Smooth muscle cell (in vitro differentiated cells): ENCODE data around the gene NAPA. TPM values are rescaled to one million over a fixed set of nuclear protein-coding genes. Genes with fewer than 3 reads are reported as not detected.

Experiments
- DNase-seq: peaks from one replicate; lab custom pipeline; 2025; ENCODE audit not compliant: unreplicated experiment; lab: John Stamatoyannopoulos, UW
- H2AFZ ChIP-seq: fragments of 200-600 bp; sonication (generic); 2 replicates; pipeline ENCODE4 v1.6.0; 2016; ENCODE audit warnings: antibody characterized with exemption, low read depth, mild to moderate bottlenecking
- H3F3A ChIP-seq: fragments of 200-600 bp; sonication (generic); 2 replicates; pipeline ENCODE4 v1.6.0; 2017; ENCODE audit warnings: antibody characterized with exemption, low read depth
- H3K27ac ChIP-seq: fragments of 200-600 bp; sonication (generic); 2 replicates; pipeline ENCODE4 v1.5.1; 2016; ENCODE audit warnings: low read depth, mild to moderate bottlenecking
- H3K27me3 ChIP-seq: fragments of 200-600 bp; sonication (generic); 2 replicates; pipeline ENCODE4 v1.6.1; 2016; ENCODE audit warnings: low read depth, mild to moderate bottlenecking
- H3K36me3 ChIP-seq: fragments of 200-600 bp; sonication (generic); 2 replicates; pipeline ENCODE4 v1.5.1; 2016; ENCODE audit warnings: low read depth
- H3K4me1 ChIP-seq: fragments of 200-600 bp; sonication (generic); 2 replicates; pipeline ENCODE4 v1.5.1; 2016; ENCODE audit warnings: low read depth
- H3K4me2 ChIP-seq: fragments of 200-600 bp; sonication (generic); 2 replicates; pipeline ENCODE4 v1.6.0; 2016; ENCODE audit warnings: mild to moderate bottlenecking
- H3K4me3 ChIP-seq: fragments of 200-600 bp; sonication (generic); 2 replicates; pipeline ENCODE4 v1.5.1; 2016; ENCODE audit warnings: mild to moderate bottlenecking
- H3K79me2 ChIP-seq: fragments of 200-600 bp; sonication (generic); 2 replicates; pipeline ENCODE4 v1.6.0; 2016; ENCODE audit warnings: low read depth, mild to moderate bottlenecking
- H3K9ac ChIP-seq: fragments of 200-600 bp; sonication (generic); 2 replicates; pipeline ENCODE4 v1.6.0; 2016; ENCODE audit warnings: low read depth
- H3K9me3 ChIP-seq: fragments of 200-600 bp; sonication (generic); replicated peaks from 2 replicates; pipeline ENCODE4 v1.5.1; 2016; ENCODE audit warnings: low read depth
- H4K20me1 ChIP-seq: fragments of 200-600 bp; sonication (generic); 2 replicates; pipeline ENCODE4 v1.6.0; 2016; ENCODE audit warnings: low read depth
- CTCF ChIP-seq: fragments of 200-600 bp; sonication (generic); IDR thresholded peaks from 2 replicates; pipeline ENCODE4 v1.5.1; 2017; ENCODE audit warnings: borderline replicate concordance, mild to moderate bottlenecking, antibody characterized with exemption; ENCODE audit not compliant: insufficient read depth, poor library complexity, severe bottlenecking
- WGBS: methylation state at CpG from one replicate; pipeline ENCODE4 v1.1.7; 2016; ENCODE audit warnings: low lambda C conversion rate; 5-methylcytosine and 5-hydroxymethylcytosine counted together
- polyA plus RNA-seq: library from polyadenylated mRNA; unstranded; fragments of >200 nt; fragmentation: Nextera tagmentation; extraction: Ambion mirVana; gene quantifications from 2 replicates; pipeline ENCODE4 v1.2.1, GENCODE V29; 2016
- total RNA-seq: library from RNA; depleted of rRNA; stranded (reverse); fragments of >200 nt; gene quantifications from 2 replicates; pipeline ENCODE4 v1.2.3, GENCODE V29; 2014

Gene NAPA
- total and polyA plus RNA-seq, 2 experiments from 2014 or later = 65.0 to 78.7 TPM

- H2AFZ ChIP-seq = no peak overlapping the region
- no peak overlapping the region for H3K27ac ChIP-seq
- H3K27me3 ChIP-seq = no peaks in the 10 kb centered on the region
- no peak overlapping the region for H3K4me2 ChIP-seq
- H3K9me3 ChIP-seq = no peaks in the 10 kb centered on the region
- 94% methylated on average over 14 of the region's 14 CpGs for WGBS
- no peaks in the 10 kb centered on the region for H3K36me3 ChIP-seq
- peaks cover 55% of the 10 kb centered on the region for H4K20me1 ChIP-seq
- no peaks in the 10 kb centered on the region for H3K4me1 ChIP-seq
- no peak overlapping the region for H3K4me3 ChIP-seq
- no peak for DNase-seq
- H3F3A ChIP-seq = no peaks in the 10 kb centered on the region
- H3K79me2 ChIP-seq = no peaks in the 10 kb centered on the region
- TF ChIP-seq CTCF = no peak
- no peak overlapping the region for H3K9ac ChIP-seq
Measured at GRCh38 chr19:47497821-47498520, 16.9 kb downstream of the NAPA start.

GRCh38 chr19:47497050-47497766, 17.7 kb downstream of the NAPA start:
- no peaks in the 10 kb centered on the region for H3K36me3 ChIP-seq

GRCh38 chr19:47495478-47496372, 19.1 kb downstream of the NAPA start:
- Histone ChIP-seq H3K4me3 (no peak overlapping the region), H3K4me1 (no peaks in the 10 kb centered on the region), H3K36me3 (no peaks in the 10 kb centered on the region), H3K9ac (no peak overlapping the region), H3K27ac (no peak overlapping the region), H3K4me2 (no peak overlapping the region), H2AFZ (no peak overlapping the region), H3K79me2 (no peaks in the 10 kb centered on the region), H3F3A (no peaks in the 10 kb centered on the region), H4K20me1 (peaks cover 37% of the 10 kb centered on the region), H3K27me3 (no peaks in the 10 kb centered on the region), H3K9me3 (no peaks in the 10 kb centered on the region)
- WGBS = 94% methylated on average over 17 of the region's 17 CpGs
- TF ChIP-seq CTCF = no peak
- no peak for DNase-seq

More at GRCh38 chr19:47497050-47497766, 17.7 kb downstream of the NAPA start:
- DNase-seq = no peak
- H3F3A ChIP-seq = no peaks in the 10 kb centered on the region
- H4K20me1 ChIP-seq = peaks cover 48% of the 10 kb centered on the region
- WGBS = 95% methylated on average over 23 of the region's 23 CpGs
- H3K79me2 ChIP-seq = no peaks in the 10 kb centered on the region
- H3K4me2 ChIP-seq = no peak overlapping the region
- no peak overlapping the region for H3K9ac ChIP-seq
- H3K27me3 ChIP-seq = no peaks in the 10 kb centered on the region
- TF ChIP-seq CTCF = no peak
- no peak overlapping the region for H3K27ac ChIP-seq
- no peaks in the 10 kb centered on the region for H3K9me3 ChIP-seq
- H3K4me1 ChIP-seq = no peaks in the 10 kb centered on the region
- no peak overlapping the region for H3K4me3 ChIP-seq
- H2AFZ ChIP-seq = no peak overlapping the region
